G401 (cell line): Measurements from ENCODE around the gene CNPY1. TPM values are rescaled to one million over a fixed set of nuclear protein-coding genes. Genes with fewer than 3 reads are reported as not detected.
A peak's percentile ranks its signal among the peaks of the same experiment; 100 is the strongest.

Experiments used
- DNase-seq: peaks from one replicate; pipeline ENCODE4 v3.0.0-alpha.2; 2015; ENCODE audit warnings: low spot score
- in situ Hi-C: cut with HindIII; loops from 2 replicates; pipeline ENCODE4 v1.10.0; 2016; ENCODE audit warnings: low sequenced_read_pairs, mixed read lengths
- total RNA-seq: library from RNA; depleted of rRNA; stranded (reverse); fragments of >200 nt; shearing (Covaris generic); gene quantifications from 2 replicates; pipeline ENCODE4 v1.2.3, GENCODE V29; 2014

Gene CNPY1
- total RNA-seq, 1 experiment from 2014 or later = not detected

DNA sequence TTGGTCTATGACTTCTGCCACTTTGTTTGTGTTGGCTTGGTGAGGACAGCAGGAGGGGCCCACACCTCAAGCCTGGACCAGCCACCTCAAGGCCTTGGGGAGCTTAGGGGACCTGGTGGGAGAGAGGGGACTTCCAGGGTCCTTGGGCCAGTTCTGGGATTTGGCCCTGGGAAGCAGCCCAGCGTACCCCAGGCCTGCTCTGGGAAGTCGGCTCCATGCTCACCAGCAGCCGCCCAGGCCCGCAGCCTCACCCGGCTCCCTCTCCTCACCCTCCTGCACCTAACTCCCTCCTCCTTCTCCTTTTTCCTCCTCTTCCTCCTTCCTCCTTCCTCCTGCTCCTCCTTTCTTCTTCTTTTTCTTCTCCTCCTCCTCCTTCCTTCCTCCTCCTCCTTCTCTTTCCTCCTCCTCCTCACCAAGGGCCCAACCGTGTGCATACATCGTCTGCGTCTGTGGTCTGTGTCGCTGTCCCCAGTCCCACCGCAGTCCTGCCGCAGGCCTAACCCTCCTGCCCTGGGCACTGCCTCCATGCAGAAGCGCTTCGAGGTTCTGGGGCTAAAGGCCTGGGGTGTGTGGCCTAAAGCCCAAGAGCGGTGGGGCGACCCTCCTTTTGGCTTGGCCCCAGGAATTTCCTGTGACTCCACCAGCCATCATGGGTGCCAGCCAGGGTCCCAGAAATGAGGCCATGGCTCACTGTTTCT, 83.1 kb downstream of the CNPY1 start:
- DNase-seq = peak; percentile 50

DNA sequence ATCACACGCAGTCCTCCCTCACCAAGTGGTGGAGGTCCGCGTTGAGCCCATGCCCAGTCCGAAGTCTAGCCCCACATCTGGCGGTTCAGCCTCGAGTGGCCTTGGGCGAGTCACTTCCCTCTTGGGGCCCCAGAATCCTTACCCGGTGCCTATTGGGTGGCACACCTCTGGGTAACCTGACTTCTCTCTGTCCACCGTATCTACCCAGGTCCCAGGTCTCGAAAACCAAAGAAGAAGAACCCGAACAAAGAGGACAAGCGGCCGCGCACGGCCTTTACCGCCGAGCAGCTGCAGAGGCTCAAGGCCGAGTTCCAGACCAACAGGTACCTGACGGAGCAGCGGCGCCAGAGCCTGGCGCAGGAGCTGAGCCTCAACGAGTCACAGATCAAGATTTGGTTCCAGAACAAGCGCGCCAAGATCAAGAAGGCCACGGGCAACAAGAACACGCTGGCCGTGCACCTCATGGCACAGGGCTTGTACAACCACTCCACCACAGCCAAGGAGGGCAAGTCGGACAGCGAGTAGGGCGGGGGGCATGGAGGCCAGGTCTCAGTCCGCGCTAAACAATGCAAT, 84.1 kb downstream of the CNPY1 start:
- DNase-seq = peak; percentile 60
- in situ Hi-C loops = no loop called here

More for the DNA sequence above, 83.1 kb downstream of the CNPY1 start:
- in situ Hi-C loops = no loop called here

DNA sequence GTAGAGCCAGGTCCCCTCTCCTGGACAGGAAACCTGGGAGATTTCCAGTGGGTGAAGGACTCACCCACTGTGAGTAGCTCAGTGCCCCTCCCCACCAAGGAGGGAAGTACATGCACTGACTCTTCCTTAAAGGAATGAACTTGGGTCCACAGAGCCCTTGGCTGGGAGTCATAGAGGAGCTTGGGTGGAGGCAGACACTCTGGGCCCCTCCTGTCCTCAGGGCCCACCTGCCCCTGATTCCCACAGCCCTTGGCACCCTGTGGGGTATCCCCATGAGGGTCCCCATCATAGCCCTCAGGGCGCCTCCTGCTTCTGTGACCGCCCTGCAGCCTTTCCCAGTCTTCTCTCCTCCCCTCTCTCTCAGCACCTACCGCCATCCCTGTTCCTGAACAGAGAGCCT, 84.7 kb downstream of the CNPY1 start:
- peak; percentile 34 for DNase-seq
- in situ Hi-C loops = no loop called here

DNA sequence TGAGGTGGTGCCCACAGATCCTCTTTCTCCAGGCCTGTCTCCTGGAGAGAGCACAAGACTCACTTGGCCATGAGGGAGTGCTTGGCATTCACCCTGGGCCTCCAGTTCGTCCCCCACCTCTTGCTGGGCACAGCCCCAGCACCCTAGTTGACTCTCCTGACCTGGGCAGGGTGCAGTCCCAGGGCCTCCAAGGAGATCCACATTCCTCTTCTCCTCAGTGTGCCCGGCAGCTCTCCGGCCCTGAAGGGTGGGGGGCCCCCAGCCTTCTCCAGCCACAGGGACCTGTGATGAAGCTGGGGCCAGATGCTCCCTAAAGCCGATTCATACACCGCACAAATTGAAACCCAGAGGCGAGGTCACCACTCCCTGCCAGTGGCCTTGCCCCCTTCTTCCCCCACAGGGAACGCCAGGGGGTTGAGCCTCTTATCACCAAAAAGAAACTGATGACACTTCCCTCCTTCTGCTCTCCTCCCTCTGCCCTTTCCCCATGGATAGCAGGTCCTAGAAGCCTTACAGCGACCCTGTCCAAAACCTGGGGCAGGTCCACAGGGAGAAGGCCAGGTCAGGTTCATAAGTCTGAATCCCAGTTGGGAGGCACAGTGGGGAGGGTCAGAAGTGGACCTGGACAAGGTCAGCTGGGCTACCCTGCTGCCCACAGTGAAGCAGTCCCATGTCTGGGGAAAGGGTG, 85.3 kb downstream of the CNPY1 start:
- in situ Hi-C loops = no loop called here

DNA sequence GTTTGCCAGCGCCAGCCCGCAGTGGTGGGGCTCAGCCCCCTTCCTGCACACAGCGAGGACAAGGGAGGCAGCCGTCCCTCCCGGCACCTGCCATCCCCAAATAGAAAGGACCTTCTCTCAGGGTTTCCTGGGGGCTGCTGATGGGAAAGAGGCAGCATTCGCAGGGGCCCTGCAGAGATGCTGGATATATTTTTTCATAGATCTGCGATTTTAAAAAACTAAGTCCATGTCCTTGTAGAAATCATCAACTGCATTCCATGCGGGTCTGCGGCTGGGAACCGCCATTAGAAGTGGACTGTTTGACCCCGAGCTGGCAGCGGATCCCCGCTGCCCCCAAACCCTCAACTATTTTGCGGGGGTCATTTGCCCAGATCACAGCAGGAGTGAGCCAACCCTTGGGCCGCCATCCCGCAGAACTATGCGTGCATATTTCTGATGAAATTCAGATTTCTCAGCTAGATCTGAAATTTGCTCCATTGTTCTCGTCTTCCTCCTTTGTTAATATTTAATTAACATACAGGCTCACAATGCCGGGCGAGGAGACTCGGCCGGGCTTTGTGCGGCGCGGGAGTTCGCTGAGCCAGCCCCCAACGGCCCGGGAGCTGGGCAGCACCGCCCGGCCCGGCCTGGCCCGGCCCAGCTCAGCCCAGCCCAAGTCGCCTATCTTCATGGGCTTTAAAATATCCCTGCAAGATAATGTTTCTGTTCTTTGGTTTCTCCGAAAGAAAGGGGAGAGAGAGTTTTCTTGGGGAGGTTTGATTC, 86.5 kb downstream of the CNPY1 start:
- in situ Hi-C loops = no loop called here
- DNase-seq = no peak

More for the DNA sequence above, 85.3 kb downstream of the CNPY1 start:
- DNase-seq = peak; percentile 43

DNA sequence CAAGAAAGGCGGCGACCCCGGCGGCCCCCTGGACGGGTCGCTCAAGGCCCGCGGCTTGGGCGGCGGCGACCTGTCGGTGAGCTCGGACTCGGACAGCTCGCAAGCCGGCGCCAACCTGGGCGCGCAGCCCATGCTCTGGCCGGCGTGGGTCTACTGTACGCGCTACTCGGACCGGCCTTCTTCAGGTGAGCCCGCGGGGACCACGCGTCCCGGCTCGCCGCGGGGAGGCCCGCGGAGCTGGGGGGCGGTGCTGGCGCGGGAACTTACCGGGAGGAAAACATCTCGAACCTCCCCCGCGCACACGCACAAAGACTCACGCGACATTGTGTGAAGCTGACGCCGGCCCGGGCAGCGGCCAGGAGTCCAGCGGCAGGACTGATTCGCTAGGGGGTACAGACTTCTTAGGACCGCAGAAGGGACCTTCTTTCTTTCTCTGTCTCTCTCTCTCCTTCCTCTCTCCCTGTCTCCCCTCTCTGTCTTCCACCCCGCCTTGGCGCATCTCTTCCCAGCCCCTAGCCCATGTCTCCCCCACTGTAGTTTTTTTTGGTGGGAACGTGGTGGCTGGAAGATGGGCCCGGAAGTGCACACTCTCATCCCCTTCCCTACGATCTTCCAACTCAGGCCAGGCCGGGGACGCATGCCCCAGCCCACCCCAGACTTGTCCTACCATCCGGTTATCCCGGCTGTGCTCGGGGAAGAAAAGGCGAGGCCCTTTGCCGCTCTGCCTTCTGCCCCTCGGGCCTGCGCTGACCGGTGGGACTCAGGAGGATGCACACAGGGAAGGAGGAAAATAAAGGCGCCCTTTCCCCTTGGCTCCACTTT, 87.3 kb downstream of the CNPY1 start:
- DNase-seq = peak; percentile 27
- in situ Hi-C loops = no loop called here

DNA sequence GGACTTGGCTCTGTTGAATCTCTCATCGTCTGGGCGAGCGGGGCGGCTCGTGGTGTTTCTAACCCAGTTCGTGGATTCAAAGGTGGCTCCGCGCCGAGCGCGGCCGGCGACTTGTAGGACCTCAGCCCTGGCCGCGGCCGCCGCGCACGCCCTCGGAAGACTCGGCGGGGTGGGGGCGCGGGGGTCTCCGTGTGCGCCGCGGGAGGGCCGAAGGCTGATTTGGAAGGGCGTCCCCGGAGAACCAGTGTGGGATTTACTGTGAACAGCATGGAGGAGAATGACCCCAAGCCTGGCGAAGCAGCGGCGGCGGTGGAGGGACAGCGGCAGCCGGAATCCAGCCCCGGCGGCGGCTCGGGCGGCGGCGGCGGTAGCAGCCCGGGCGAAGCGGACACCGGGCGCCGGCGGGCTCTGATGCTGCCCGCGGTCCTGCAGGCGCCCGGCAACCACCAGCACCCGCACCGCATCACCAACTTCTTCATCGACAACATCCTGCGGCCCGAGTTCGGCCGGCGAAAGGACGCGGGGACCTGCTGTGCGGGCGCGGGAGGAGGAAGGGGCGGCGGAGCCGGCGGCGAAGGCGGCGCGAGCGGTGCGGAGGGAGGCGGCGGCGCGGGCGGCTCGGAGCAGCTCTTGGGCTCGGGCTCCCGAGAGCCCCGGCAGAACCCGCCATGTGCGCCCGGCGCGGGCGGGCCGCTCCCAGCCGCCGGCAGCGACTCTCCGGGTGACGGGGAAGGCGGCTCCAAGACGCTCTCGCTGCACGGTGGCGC, 88.1 kb downstream of the CNPY1 start, which contains the start of gene EN2:
Gene EN2 (plus strand): TSS at position 19 of the 767 bp plus-strand sequence. CDS start 249 bp downstream, at position 268.
- in situ Hi-C loops = no loop called here
- DNase-seq = no peak

DNA sequence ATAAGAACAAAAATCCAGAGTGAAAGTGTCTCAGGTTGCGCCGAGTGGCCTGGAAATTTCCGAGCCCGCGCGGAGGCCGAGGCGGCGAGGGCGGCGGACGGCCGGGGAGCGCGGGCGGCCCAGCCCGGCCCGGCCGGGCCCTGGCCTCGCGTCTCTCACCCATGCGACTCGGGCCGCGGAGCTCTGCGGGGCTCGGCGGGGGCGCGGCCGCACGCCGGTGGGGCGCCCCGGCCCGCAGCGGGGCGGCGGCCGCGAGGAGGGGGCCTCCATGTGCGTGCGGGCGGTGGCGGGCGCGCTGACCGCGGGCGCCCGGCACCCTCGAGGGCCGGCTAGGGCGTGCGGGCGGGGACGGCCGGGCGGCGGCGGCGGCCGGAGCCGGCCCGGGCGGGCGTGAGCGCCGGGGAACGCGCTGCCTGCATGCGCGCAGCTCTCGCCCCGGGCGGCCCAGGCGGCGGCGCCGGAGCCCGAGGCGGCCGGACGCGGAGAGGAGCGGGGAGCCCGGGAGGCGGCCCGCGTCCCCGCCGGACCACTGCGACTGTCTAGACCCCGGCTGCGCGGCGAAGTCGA, 88.7 kb downstream of the CNPY1 start:
- in situ Hi-C loops = no loop called here
- no peak for DNase-seq

DNA sequence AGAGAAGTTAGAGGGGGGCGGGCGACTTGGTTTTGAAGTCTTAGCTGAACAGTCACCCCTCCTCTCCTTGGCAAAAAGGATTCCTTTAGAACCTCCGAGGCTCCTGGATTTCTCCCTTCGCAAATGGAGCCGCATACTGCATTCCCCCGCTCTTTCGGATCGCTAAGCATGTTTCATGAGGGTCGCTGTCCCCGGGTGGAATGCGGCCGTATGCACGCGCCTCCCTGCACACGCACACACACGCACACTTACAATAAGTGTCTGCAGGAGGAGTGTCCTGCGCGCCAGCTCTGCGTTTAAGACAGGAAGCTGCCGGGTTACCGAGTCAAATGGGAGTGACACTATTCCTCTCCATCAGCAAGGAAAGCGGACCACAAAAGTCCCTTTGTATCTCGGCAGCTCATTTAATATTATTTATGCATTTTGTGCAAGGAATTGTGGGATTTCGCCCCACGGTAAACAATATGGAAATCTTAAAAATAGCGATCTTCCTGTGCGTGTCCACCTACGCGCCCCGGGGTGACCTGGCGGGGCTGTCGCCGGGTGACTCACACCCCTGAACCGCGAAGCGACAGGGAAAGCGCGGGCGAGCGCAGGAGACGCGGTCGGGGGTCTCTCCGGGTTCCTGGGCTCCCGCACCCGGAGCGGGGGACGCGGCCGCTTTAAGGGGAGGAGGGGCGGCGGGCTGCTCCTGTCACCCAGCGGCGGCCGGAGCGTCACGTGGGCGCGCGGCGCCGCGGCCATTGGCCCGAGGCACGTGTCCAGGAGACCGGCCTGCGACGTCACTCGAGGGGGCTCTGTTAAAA, 89.4 kb downstream of the CNPY1 start:
- in situ Hi-C loops = no loop called here
- DNase-seq = peak; percentile 95

DNA sequence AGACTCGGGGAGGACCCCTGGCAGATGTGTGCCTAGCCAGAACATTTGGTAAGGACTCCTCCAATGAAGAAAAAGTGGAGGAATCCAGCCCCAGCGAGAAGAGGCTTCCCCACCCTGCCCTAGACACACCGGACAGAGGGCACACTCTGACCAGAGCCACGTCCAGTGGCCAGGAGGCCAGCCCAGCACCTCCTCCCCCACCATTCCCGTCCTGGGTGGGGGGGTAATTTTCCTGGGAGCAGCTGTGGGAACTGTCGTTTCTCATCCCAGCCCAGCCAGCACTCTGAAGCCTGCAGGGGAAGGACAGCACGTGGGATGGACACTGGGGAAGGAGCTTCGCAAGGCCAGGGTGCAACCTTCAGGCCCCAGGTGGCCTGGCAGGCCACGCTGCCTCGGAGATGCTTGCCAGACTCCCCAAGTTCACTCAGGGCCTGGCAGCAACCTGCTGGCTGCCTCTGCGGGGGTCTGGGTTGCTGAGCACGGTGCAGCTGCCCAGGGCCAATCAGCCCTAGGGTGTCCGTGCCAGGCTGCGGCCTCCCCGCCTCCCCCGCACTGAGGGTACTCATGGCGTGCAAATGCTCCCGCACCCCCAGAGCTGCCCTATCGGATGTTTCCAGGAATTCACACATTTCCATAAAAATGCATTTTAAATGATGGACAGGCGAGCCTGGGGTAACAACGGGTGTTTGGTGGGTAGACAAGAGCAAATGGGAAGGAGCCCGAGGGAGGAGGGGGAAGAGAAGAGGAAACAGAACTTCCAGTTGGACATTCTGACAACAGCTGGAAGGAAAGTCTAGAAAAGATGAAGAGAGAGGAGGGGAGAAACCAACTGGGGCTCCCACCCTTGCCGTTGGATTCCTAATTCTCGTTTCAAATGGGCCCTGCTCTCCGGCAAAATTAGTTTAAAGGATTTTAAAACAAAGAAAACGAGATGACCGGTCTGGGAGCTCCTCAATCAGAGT, 90.3 kb downstream of the CNPY1 start:
- DNase-seq = peak; percentile 50
- in situ Hi-C loops = no loop called here

DNA sequence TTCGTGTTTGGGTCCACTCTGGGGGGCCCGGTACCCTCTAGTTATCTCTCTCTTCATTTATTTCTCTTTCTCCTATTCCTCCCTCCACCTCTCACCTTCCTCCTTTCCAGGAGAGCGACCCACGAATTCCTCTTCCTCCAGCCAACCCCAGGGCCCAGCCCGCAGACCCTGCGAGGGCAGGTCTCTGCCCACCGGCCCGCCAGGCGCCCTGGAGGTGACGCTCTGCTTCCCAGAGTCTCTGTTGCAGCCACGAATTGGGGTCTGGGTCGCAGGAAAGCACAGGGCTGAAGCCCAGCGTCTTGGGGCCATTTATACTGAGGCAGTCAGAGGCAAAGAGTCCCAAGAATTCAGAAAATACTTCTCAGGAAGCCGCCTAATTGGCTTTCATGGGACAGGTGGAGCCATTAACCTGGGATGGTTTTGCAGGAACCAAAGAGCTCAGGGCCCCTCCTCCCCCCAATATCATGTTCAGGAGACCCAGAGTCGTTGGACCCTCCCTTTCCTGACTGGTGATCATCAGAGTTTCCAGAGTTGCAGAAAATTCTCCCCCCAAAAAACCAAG, 91.1 kb downstream of the CNPY1 start:
- DNase-seq = no peak
- in situ Hi-C loops = no loop called here

DNA sequence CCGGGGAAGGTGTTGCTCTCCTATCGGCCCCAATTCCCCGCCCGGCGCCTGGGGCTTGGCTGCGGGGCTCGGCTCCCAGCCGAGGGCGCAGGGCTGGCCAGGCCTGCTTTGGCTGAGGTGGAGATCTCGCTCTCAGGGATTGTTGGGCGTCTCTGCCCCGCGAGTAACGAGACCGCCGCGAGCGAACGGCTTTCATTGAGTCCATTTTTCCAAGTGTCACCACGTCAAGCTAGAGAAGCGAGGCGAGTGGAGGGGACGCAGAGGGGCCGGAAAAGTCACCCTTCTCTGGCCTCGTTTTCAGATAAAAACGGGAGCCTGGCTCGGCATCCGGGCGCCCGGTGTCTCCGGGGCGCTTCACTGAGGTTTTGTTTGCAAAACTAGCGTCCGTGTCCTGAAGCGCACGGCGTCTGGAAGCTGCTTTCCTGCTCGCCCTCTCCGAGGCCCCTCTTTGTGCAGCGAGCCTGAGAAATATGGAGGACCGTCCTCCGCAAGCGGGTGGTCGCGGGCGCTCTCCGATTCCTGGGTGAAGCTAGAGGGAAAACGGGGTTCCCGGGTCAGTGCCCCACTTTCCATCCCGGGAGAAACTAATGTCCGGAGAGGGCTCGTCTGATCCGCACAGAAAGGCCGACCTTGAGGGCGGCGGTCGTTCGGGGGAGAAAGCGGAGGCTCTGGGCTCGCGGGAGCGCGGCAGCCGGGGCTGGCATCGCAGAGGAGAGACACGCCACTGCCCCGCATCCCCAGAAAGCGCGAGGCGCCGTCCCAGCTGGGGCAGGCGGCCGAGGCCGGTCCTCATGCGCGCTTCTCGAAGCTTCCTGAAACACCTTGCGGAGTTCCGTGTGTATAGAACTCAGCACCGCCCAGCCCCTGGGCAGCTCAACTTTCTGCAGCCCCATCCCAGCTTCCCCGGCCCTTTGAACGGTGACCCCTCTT, 91.9 kb downstream of the CNPY1 start:
- DNase-seq = peak; percentile 38

DNA sequence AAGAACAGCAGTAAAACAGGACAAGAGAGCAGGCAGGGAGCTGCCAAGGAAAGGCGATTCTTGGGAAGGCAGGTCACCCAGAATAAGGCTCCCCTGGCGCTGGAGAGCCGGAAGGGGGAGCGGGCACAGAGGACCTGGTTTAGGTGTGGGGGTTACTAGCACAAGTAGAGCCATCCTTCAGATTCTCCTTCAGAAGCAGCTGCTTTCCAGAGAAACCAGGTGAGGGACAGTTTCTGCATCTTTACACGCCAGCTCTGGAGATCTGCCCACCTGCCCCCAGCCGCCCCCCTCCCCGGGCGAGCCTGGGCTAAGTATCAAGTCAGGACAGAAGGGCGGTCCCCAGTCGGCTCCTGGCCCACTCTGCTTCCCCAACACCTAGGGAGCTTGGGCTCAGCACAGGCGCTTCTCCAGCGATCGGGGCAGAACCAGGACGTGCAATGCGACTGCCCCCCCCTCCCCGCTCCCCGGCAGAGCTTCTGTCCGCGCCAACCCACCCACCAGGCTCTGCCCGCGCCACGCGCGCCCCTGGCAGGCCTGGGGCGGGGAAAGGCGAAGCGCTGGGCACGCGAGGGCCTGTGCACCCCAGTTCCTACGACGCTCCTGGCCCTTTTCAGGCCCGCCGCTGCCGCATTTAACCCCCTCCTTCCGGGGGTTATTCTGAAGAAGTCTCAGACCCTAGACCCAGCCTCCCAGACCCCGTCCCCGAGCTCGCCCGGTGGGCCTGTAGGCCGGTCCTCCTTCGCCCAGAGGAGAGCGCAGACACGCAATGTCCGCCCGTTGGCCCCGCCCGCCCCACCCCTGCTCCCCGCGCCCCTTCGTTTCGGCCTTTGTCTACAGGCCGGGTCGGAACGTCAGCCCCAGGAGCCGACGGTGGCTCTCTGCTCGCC, 92.8 kb downstream of the CNPY1 start:
- in situ Hi-C loops = no loop called here
- peak; percentile 66 for DNase-seq

More for the DNA sequence above, 91.9 kb downstream of the CNPY1 start:
- in situ Hi-C loops = no loop called here
